Measurements from ENCODE around the gene PSMB10. TPM values are rescaled to one million over a fixed set of nuclear protein-coding genes. Genes with fewer than 3 reads are reported as not detected.
A peak's percentile ranks its signal among the peaks of the same experiment; 100 is the strongest.

Gene PSMB10
- 10 to 100 TPM; 13.5 to 31.2 (median 16.3) TPM for total RNA-seq

DNA sequence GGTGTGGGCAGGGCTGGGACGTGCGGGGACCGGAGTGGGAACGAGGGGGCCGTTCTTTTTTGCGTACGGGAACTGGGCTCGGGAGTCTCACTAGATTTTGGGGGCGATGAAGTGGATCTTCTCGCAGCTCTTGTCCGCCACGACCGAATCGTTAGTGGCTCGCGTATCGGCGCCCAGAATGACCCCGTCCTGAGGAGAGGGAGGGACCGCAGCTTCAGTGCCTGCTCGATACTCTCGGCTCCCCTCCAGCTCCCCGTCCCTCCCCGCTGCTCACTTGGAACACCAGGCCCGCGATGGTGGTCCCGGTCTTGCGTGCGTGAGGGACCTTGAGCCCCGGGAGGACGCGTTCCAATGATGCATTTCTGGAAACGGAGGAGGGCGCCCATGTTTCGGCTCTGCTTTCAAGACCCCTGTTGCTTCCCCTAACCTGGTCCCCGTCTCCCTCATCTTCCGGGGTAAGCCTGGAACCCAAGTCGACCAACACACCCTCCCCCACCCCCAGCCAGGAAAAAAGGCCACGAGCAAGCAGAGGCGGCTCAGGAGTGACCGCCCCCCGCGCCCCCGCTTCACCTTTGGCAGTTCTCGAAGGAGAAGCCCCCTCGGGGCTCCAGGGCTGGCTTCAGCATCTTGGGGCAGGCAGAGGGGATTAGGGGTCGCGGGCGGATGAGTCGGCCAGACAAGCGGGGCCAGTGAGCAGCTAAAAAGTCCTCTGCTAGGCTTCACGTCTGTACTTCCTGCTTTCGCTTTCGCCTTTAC lies at the start of gene PSMB10:
Gene PSMB10 (minus strand): TSS at position 727 of the 756 bp plus-strand sequence. CDS start 101 bp downstream, at position 626.
- TF ChIP-seq POLR2AphosphoS5 (IDR thresholded peaks at IDR 0.05) = no peak
- TF ChIP-seq POLR2A (IDR thresholded peaks at IDR 0.05) = peak in 1 of 2 donors; percentile 1
- peaks cover 8% of the 10 kb centered on the region for H3K36me3 ChIP-seq
- H3K4me1 ChIP-seq = peaks cover 19% of the 10 kb centered on the region
- H3K9me3 ChIP-seq = no peaks in the 10 kb centered on the region
- peak in 1 of 2 donors; percentile 83 for DNase-seq (ENCODE audit: low spot score in 2 of 2)
- H3K4me3 ChIP-seq = peak within 1 kb of the TSS; percentile 85
- peak within 1 kb of the TSS; percentile 92 for H3K27ac ChIP-seq
- no peaks in the 10 kb centered on the region for H3K27me3 ChIP-seq
- 0% methylated on average over 3 of the region's 54 CpGs for WGBS

DNA sequence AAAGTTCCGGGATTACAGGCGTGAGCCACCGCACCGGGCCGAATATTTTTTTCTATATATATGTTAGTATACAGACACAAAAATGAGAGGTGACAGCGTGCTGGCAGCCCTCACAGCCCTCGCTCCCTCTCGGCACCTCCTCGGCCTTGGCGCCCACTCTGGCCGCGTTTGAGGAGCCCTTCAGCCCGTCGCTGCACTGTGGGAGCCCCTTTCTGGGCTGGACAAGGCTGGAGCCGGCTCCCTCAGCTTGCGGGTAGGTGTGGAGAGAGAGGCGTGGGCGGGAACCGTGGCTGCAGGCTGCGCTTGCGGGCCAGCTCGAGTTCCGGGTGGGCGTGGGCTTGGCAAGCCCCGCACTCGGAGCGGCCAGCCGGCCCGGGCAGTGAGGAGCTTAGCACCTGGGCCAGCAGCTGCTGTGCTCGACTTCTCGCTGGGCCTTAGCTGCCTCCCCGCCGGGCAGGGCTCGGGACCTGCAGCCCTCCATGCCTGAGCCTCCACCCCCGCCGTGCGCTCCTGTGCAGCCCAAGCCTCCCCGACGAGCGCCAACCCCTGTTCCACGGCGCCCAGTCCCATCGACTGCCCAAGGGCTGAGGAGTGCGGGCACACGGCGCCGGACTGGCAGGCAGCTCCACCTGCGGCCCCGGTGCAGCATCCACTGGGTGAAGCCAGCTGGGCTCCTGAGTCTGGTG lies 45.5 kb upstream of the PSMB10 start:
- peaks cover 6% of the 10 kb centered on the region for H3K27me3 ChIP-seq
- DNase-seq (ENCODE audit: low spot score in 2 of 2) = no peak
- no peak overlapping the region for H3K27ac ChIP-seq
- H3K4me1 ChIP-seq = no peaks in the 10 kb centered on the region
- WGBS = 95% methylated on average over 20 of the region's 49 CpGs
- TF ChIP-seq POLR2A (IDR thresholded peaks at IDR 0.05) (no peak), POLR2AphosphoS5 (IDR thresholded peaks at IDR 0.05) (no peak), EP300 (IDR thresholded peaks at IDR 0.05) (no peak)
- TF ChIP-seq, protein P1, sequence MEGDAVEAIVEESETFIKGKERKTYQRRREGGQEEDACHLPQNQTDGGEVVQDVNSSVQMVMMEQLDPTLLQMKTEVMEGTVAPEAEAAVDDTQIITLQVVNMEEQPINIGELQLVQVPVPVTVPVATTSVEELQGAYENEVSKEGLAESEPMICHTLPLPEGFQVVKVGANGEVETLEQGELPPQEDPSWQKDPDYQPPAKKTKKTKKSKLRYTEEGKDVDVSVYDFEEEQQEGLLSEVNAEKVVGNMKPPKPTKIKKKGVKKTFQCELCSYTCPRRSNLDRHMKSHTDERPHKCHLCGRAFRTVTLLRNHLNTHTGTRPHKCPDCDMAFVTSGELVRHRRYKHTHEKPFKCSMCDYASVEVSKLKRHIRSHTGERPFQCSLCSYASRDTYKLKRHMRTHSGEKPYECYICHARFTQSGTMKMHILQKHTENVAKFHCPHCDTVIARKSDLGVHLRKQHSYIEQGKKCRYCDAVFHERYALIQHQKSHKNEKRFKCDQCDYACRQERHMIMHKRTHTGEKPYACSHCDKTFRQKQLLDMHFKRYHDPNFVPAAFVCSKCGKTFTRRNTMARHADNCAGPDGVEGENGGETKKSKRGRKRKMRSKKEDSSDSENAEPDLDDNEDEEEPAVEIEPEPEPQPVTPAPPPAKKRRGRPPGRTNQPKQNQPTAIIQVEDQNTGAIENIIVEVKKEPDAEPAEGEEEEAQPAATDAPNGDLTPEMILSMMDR (IDR thresholded peaks at IDR 0.05) = no peak
- no peaks in the 10 kb centered on the region for H3K9me3 ChIP-seq
- no peak overlapping the region for H3K4me3 ChIP-seq
- no peaks in the 10 kb centered on the region for H3K36me3 ChIP-seq

DNA sequence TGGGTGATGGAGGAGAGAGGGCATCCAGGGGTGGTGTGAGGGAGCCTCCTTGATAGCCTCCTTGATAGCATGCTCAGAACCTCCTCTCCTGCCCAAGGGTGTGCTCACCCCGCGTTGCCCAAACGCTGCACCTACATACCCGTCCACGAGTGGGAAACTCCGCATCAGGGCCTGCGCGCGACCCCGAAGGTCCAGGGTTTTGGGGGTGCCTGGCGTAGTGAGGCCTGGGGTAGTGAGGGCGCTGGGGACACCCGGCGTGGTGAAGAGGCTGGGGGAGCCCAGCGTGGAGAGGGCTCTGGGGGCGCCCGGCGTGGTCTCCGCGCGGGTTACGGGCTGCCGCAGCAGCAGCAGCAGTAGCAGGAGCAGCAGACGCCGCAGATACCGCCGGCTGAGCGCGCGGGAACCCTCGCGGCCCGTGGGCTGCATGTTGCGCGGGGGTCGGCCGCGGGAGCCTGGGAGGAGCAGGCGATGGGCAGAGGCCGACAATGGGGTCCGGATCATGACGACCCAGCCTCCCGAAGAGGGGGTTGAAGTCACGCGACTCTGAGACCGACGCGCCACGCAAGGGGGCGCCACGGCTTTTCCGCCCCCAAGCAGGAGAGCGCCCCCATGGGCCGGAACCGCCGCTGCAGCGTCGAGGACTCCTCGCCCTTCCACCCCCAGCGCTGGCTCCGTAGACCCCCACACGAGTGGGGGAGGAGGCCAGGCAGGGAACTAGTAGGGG lies 43.5 kb upstream of the PSMB10 start, which contains the start of gene DPEP3:
Gene DPEP3 (minus strand): TSS at position 545 of the 724 bp plus-strand sequence. CDS start 119 bp downstream, at position 426.
- no peaks in the 10 kb centered on the region for H3K4me1 ChIP-seq
- TF ChIP-seq, protein P1 (IDR thresholded peaks at IDR 0.05) = peak in 1 of 2 donors; percentile 16
- TF ChIP-seq EP300 (IDR thresholded peaks at IDR 0.05) (no peak), POLR2AphosphoS5 (IDR thresholded peaks at IDR 0.05) (no peak)
- no peaks in the 10 kb centered on the region for H3K9me3 ChIP-seq
- H3K4me3 ChIP-seq = no peak within 1 kb of the TSS
- peak in 1 of 2 donors; percentile 53 for DNase-seq (ENCODE audit: low spot score in 2 of 2)
- WGBS = 77% methylated on average over 30 of the region's 62 CpGs
- no peaks in the 10 kb centered on the region for H3K36me3 ChIP-seq
- peaks cover 6% of the 10 kb centered on the region for H3K27me3 ChIP-seq
- no peak within 1 kb of the TSS for H3K27ac ChIP-seq

DNA sequence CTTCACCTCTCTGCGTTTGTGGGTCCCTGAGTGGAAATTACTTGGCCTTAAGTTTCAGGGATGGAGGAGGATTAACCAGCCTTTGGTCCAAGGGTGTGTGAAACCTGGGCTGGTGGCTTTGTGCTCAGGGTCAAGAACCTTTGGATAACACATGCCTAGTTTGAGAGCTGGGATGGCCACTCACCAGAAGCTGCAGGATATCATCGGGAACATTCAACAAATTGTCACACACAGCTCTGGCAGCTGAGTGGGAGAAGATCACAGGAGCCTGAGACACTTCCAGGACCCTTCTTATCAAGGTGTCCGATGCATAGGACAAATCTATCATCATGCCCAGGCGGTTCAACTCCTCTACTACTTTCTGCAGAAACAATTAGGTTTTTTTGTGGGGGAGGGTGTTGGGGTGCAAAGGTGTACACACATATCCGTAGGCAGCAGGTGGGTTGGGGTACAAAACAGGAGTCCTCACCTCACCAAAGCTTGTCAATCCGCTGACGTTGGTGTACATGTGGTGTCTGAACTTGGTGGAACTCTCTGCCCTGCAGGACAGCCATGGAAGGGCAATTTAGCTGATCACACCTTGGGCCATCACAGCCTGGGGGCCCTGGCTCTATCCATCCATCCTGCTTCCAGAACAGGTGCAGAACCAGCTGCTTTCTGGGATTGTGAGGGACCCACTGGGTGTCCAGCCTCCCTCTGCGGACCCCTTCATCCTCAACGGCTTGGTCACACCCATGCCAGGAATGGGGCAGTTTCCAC lies 41.0 kb upstream of the PSMB10 start:
- 90% methylated on average over 8 of the region's 9 CpGs for WGBS
- Histone ChIP-seq H3K9me3 (no peaks in the 10 kb centered on the region), H3K4me1 (no peaks in the 10 kb centered on the region), H3K27ac (no peak overlapping the region), H3K27me3 (peaks cover 6% of the 10 kb centered on the region), H3K4me3 (no peak overlapping the region), H3K36me3 (no peaks in the 10 kb centered on the region)
- DNase-seq (ENCODE audit: low spot score in 2 of 2) = no peak
- TF ChIP-seq POLR2A (IDR thresholded peaks at IDR 0.05) (no peak), POLR2AphosphoS5 (IDR thresholded peaks at IDR 0.05) (no peak), EP300 (IDR thresholded peaks at IDR 0.05) (no peak)
- TF ChIP-seq, protein P1 (IDR thresholded peaks at IDR 0.05) = no peak

DNA sequence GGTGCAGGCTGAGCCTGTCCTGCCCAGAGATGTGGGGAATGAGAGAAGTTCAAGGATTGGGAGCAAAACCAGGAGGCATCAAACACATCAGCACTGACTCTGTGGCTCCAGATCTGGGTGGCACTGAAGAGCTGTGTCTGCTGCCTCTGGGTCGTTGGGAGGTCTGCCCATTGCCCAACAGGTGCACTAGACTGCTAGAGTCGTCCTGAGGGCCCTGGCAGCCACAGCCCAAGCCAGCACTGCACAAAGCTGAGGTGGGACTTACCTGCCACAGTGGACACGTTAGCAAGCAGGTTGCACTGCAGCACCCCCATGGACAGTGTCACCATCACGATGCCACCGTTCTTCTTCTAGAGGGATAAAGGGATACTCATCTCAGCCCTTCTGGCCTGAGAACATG lies 40.4 kb upstream of the PSMB10 start:
- Histone ChIP-seq H3K4me3 (no peak overlapping the region), H3K4me1 (no peaks in the 10 kb centered on the region), H3K36me3 (no peaks in the 10 kb centered on the region), H3K27ac (no peak overlapping the region), H3K9me3 (no peaks in the 10 kb centered on the region), H3K27me3 (peaks cover 6% of the 10 kb centered on the region)
- no peak for DNase-seq (ENCODE audit: low spot score in 2 of 2)
- no peak for TF ChIP-seq POLR2AphosphoS5 (IDR thresholded peaks at IDR 0.05)
- TF ChIP-seq, protein P1 (IDR thresholded peaks at IDR 0.05) = no peak
- TF ChIP-seq EP300 (IDR thresholded peaks at IDR 0.05) = no peak
- no peak for TF ChIP-seq POLR2A (IDR thresholded peaks at IDR 0.05)
- WGBS = 40% methylated on average over 1 of the region's 5 CpGs

Measured in suprapubic skin (tissue), 4 donors.